ENCODE results near the gene CHST13. TPM values are rescaled to one million over a fixed set of nuclear protein-coding genes. Genes with fewer than 3 reads are reported as not detected.
A peak's percentile ranks its signal among the peaks of the same experiment; 100 is the strongest.
"Not testable (repeated sequence)": the region's sequence is repeated elsewhere in the genome, so short reads cannot be mapped to it uniquely, and the experiment has no call there.

CHST13 gene
- total RNA-seq, 2 donors from 2014 or later, result 0.60 to 0.74 TPM

- ATAC-seq (no peak), DNase-seq (peak; percentile 27)
- intact Hi-C loops (cut with DNase I), result loop anchor here (10.0 kb wide), 2 partner anchors 933 to 1023 kb away; no protein-coding TSS in a partner anchor
Measured at GRCh38 chr3:126521122-126521891, 2.6 kb upstream of the CHST13 start.

GRCh38 chr3:126522363-126522788, 1.6 kb upstream of the CHST13 start:
- DNase-seq, result peak; percentile 54
- ATAC-seq, result peak in 1 of 2 donors; percentile 17
- intact Hi-C loops (cut with DNase I), result loop anchor here (10.0 kb wide), 2 partner anchors 932 to 1022 kb away; no protein-coding TSS in a partner anchor

- DNase-seq (peak; percentile 37), ATAC-seq (peak in 1 of 2 donors; percentile 23)
- intact Hi-C loops (cut with DNase I), result loop anchor here (10.0 kb wide), 2 partner anchors 930 to 1020 kb away; no protein-coding TSS in a partner anchor
Measured at GRCh38 chr3:126524429-126524988, 554 bp downstream of the CHST13 start.

GRCh38 chr3:126525091-126525852, 1.3 kb downstream of the CHST13 start:
- ATAC-seq (no peak), DNase-seq (peak; percentile 18)
- intact Hi-C loops (cut with DNase I), result loop anchor here (10.0 kb wide), 2 partner anchors 930 to 1020 kb away; no protein-coding TSS in a partner anchor

- peak; percentile 8 for DNase-seq
- no peak for ATAC-seq
- intact Hi-C loops (cut with DNase I), result loop anchor here (10.0 kb wide), 2 partner anchors 929 to 1019 kb away; no protein-coding TSS in a partner anchor
Measured at GRCh38 chr3:126525853-126526667, 2.1 kb downstream of the CHST13 start.

- ATAC-seq (no peak), DNase-seq (peak; percentile 10)
Measured at GRCh38 chr3:126526668-126527005, 2.7 kb downstream of the CHST13 start.

GRCh38 chr3:126527006-126527405, 3.1 kb downstream of the CHST13 start:
- intact Hi-C loops (cut with DNase I), result loop anchor here (10.0 kb wide), 2 partner anchors 928 to 1018 kb away; no protein-coding TSS in a partner anchor
- DNase-seq, result peak; percentile 2
- no peak for ATAC-seq

More at GRCh38 chr3:126526668-126527005, 2.7 kb downstream of the CHST13 start:
- intact Hi-C loops (cut with DNase I), result loop anchor here (10.0 kb wide), 2 partner anchors 928 to 1018 kb away; no protein-coding TSS in a partner anchor

- DNase-seq (peak; percentile 10), ATAC-seq (no peak)
- intact Hi-C loops (cut with DNase I), result loop anchor here (10.0 kb wide), 2 partner anchors 927 to 1017 kb away; no protein-coding TSS in a partner anchor
Measured at GRCh38 chr3:126527455-126528211, 3.7 kb downstream of the CHST13 start.

GRCh38 chr3:126528419-126528799, 4.5 kb downstream of the CHST13 start:
- ATAC-seq (no peak), DNase-seq (peak; percentile 5)
- intact Hi-C loops (cut with DNase I), result loop anchor here (10.0 kb wide), 2 partner anchors 926 to 1016 kb away; no protein-coding TSS in a partner anchor

- peak; percentile 40 to 81 for ATAC-seq
- peak; percentile 19 for DNase-seq
- intact Hi-C loops (cut with DNase I), result loop anchor here (10.0 kb wide), 2 partner anchors 926 to 1016 kb away; no protein-coding TSS in a partner anchor
Measured at GRCh38 chr3:126528800-126529541, 5.0 kb downstream of the CHST13 start.

- intact Hi-C loops (cut with DNase I), result loop anchor here (10.0 kb wide), 2 partner anchors 925 to 1015 kb away; no protein-coding TSS in a partner anchor
- ATAC-seq, result peak in 1 of 2 donors; percentile 4
- DNase-seq, result peak; percentile 12
Measured at GRCh38 chr3:126529585-126530170, 5.7 kb downstream of the CHST13 start.

GRCh38 chr3:126530171-126531050, 6.5 kb downstream of the CHST13 start:
- ATAC-seq (peak; percentile 20 to 71), DNase-seq (peak; percentile 63)
- intact Hi-C loops (cut with DNase I), result no loop called here

GRCh38 chr3:126531051-126531330, 7.0 kb downstream of the CHST13 start:
- intact Hi-C loops (cut with DNase I), result no loop called here
- DNase-seq (no peak), ATAC-seq (no peak)

GRCh38 chr3:126533506-126533905, 9.6 kb downstream of the CHST13 start:
- no peak for ATAC-seq
- no peak for DNase-seq
- intact Hi-C loops (cut with DNase I), result no loop called here

GRCh38 chr3:126534716-126535115, 10.8 kb downstream of the CHST13 start:
- ATAC-seq; intact Hi-C loops (cut with DNase I): not testable (repeated sequence)
- DNase-seq, result peak; percentile 7

- DNase-seq (peak; percentile 7), ATAC-seq (no peak)
- intact Hi-C loops (cut with DNase I), result no loop called here
Measured at GRCh38 chr3:126535636-126536035, 11.7 kb downstream of the CHST13 start.

Measured in left cardiac atrium (tissue), 4 donors.